HAP-1 (cell line): ENCODE data around the gene TRAPPC2L.

Experiments used
- DNase-seq, 2 experiments: peaks; one replicate each; pipeline ENCODE4 v3.0.0-alpha.2; 2016 to 2020; ENCODE audit warnings: low spot score in 2 of 2
- H3K27me3 ChIP-seq: fragments of 250-450 bp; sonication (Bioruptor Pico); 2 replicates; pipeline ENCODE4 v1.5.1; 2020; ENCODE audit warnings: low read depth, mild to moderate bottlenecking, moderate library complexity
- H3K36me3 ChIP-seq: fragments of 250-450 bp; sonication (Bioruptor Pico); replicated peaks from 2 replicates; pipeline ENCODE4 v1.5.1; 2020; ENCODE audit warnings: mild to moderate bottlenecking
- H3K4me1 ChIP-seq: fragments of 250-450 bp; sonication (Bioruptor Pico); 2 replicates; pipeline ENCODE4 v1.5.1; 2020; ENCODE audit warnings: mild to moderate bottlenecking
- H3K4me3 ChIP-seq: fragments of 250-450 bp; sonication (Bioruptor Pico); 2 replicates; pipeline ENCODE4 v1.5.1; 2020; ENCODE audit warnings: mild to moderate bottlenecking, moderate library complexity
- H3K9me3 ChIP-seq: fragments of 250-450 bp; sonication (Bioruptor Pico); 2 replicates; pipeline ENCODE4 v1.5.1; 2020; ENCODE audit warnings: mild to moderate bottlenecking, moderate library complexity
- in situ Hi-C: fragments of 300-500 bp; cut with MboI; formaldehyde crosslinking; loops from 3 replicates; pipeline ENCODE4 v1.14.3; 2020; ENCODE audit warnings: low sequenced_read_pairs, inconsistent platforms, mixed read lengths

The TRAPPC2L gene

GRCh38 chr16:88813269-88814143, 43.4 kb upstream of the TRAPPC2L start:
- Histone ChIP-seq H3K4me3 (no peak overlapping the region), H3K9me3 (no peaks in the 10 kb centered on the region), H3K27me3 (no peaks in the 10 kb centered on the region), H3K4me1 (peaks cover 13% of the 10 kb centered on the region), H3K36me3 (peaks cover 25% of the 10 kb centered on the region)
- DNase-seq = no peak
- in situ Hi-C loops = loop anchor here (10.0 to 25.0 kb wide), 3 partner anchors 351 to 749 kb away; partner anchors contain the start of genes RPL13 and ZNF778

GRCh38 chr16:88814144-88814502, 42.8 kb upstream of the TRAPPC2L start:
- no peak overlapping the region for H3K4me3 ChIP-seq
- no peaks in the 10 kb centered on the region for H3K9me3 ChIP-seq
- peaks cover 13% of the 10 kb centered on the region for H3K4me1 ChIP-seq
- H3K36me3 ChIP-seq = peaks cover 19% of the 10 kb centered on the region
- in situ Hi-C loops = loop anchor here (10.0 to 25.0 kb wide), 3 partner anchors 351 to 748 kb away; partner anchors contain the start of genes RPL13 and ZNF778
- no peak for DNase-seq
- no peaks in the 10 kb centered on the region for H3K27me3 ChIP-seq

GRCh38 chr16:88815227-88815626, 41.7 kb upstream of the TRAPPC2L start:
- peaks cover 8% of the 10 kb centered on the region for H3K36me3 ChIP-seq
- peaks cover 9% of the 10 kb centered on the region for H3K4me1 ChIP-seq
- no peak for DNase-seq
- H3K4me3 ChIP-seq = no peak overlapping the region
- no peaks in the 10 kb centered on the region for H3K9me3 ChIP-seq
- in situ Hi-C loops = loop anchor here (10.0 to 25.0 kb wide), 3 partner anchors 350 to 747 kb away; partner anchors contain the start of genes RPL13 and ZNF778
- no peaks in the 10 kb centered on the region for H3K27me3 ChIP-seq

GRCh38 chr16:88815901-88816589, 40.9 kb upstream of the TRAPPC2L start:
- DNase-seq = peak; percentile 11 to 64
- no peak overlapping the region for H3K4me3 ChIP-seq
- no peaks in the 10 kb centered on the region; the same call in 1 of the 2 replicates for H3K36me3 ChIP-seq
- H3K4me1 ChIP-seq = peaks cover 4% of the 10 kb centered on the region
- no peaks in the 10 kb centered on the region for H3K27me3 ChIP-seq
- in situ Hi-C loops = loop anchor here (10.0 to 25.0 kb wide), 3 partner anchors 349 to 746 kb away; partner anchors contain the start of genes RPL13 and ZNF778
- H3K9me3 ChIP-seq = no peaks in the 10 kb centered on the region

- no peaks in the 10 kb centered on the region for H3K27me3 ChIP-seq
- H3K4me3 ChIP-seq = no peak overlapping the region
- H3K4me1 ChIP-seq = peaks cover 4% of the 10 kb centered on the region
- no peak for DNase-seq
- H3K36me3 ChIP-seq = no peaks in the 10 kb centered on the region
- no peaks in the 10 kb centered on the region for H3K9me3 ChIP-seq
- in situ Hi-C loops = loop anchor here (10.0 to 25.0 kb wide), 3 partner anchors 348 to 745 kb away; partner anchors contain the start of genes RPL13 and ZNF778
Observed at GRCh38 chr16:88816736-88817535, 40.0 kb upstream of the TRAPPC2L start.

GRCh38 chr16:88817785-88818574, 38.9 kb upstream of the TRAPPC2L start:
- in situ Hi-C loops = loop anchor here (10.0 to 25.0 kb wide), 3 partner anchors 347 to 744 kb away; partner anchors contain the start of genes RPL13 and ZNF778
- Histone ChIP-seq H3K4me1 (no peaks in the 10 kb centered on the region; the same call in 1 of the 2 replicates), H3K4me3 (no peak overlapping the region), H3K9me3 (no peaks in the 10 kb centered on the region), H3K27me3 (no peaks in the 10 kb centered on the region), H3K36me3 (no peaks in the 10 kb centered on the region)
- no peak for DNase-seq

- H3K27me3 ChIP-seq = no peaks in the 10 kb centered on the region
- no peak for DNase-seq
- H3K9me3 ChIP-seq = no peaks in the 10 kb centered on the region
- in situ Hi-C loops = loop anchor here (10.0 to 25.0 kb wide), 3 partner anchors 346 to 744 kb away; partner anchors contain the start of genes RPL13 and ZNF778
- no peaks in the 10 kb centered on the region for H3K36me3 ChIP-seq
- no peaks in the 10 kb centered on the region for H3K4me1 ChIP-seq
- no peak overlapping the region for H3K4me3 ChIP-seq
Observed at GRCh38 chr16:88818575-88818874, 38.4 kb upstream of the TRAPPC2L start.

GRCh38 chr16:88819126-88819525, 37.8 kb upstream of the TRAPPC2L start:
- no peaks in the 10 kb centered on the region for H3K4me1 ChIP-seq
- no peaks in the 10 kb centered on the region for H3K36me3 ChIP-seq
- no peaks in the 10 kb centered on the region for H3K9me3 ChIP-seq
- in situ Hi-C loops = loop anchor here (10.0 to 25.0 kb wide), 3 partner anchors 346 to 743 kb away; partner anchors contain the start of genes RPL13 and ZNF778
- DNase-seq = no peak
- no peaks in the 10 kb centered on the region for H3K27me3 ChIP-seq
- H3K4me3 ChIP-seq = no peak overlapping the region

- H3K4me3 ChIP-seq = no peak overlapping the region
- H3K36me3 ChIP-seq = no peaks in the 10 kb centered on the region
- no peak for DNase-seq
- H3K4me1 ChIP-seq = no peaks in the 10 kb centered on the region
- in situ Hi-C loops = loop anchor here (25.0 kb wide), 1 partner anchor 742 kb away; the partner anchor contains the start of gene RPL13
- H3K27me3 ChIP-seq = no peaks in the 10 kb centered on the region
- no peaks in the 10 kb centered on the region for H3K9me3 ChIP-seq
Observed at GRCh38 chr16:88820385-88821025, 36.4 kb upstream of the TRAPPC2L start.

- no peaks in the 10 kb centered on the region for H3K36me3 ChIP-seq
- no peaks in the 10 kb centered on the region for H3K27me3 ChIP-seq
- no peaks in the 10 kb centered on the region for H3K4me1 ChIP-seq
- DNase-seq = peak in 1 of 2 experiments; percentile 30
- H3K4me3 ChIP-seq = no peak overlapping the region
- in situ Hi-C loops = loop anchor here (25.0 kb wide), 1 partner anchor 741 kb away; the partner anchor contains the start of gene RPL13
- no peaks in the 10 kb centered on the region for H3K9me3 ChIP-seq
Observed at GRCh38 chr16:88821168-88821850, 35.6 kb upstream of the TRAPPC2L start.

GRCh38 chr16:88822281-88823040, 34.5 kb upstream of the TRAPPC2L start:
- in situ Hi-C loops = loop anchor here (25.0 kb wide), 1 partner anchor 740 kb away; the partner anchor contains the start of gene RPL13
- no peaks in the 10 kb centered on the region for H3K4me1 ChIP-seq
- no peaks in the 10 kb centered on the region for H3K36me3 ChIP-seq
- no peaks in the 10 kb centered on the region for H3K27me3 ChIP-seq
- DNase-seq = no peak
- no peaks in the 10 kb centered on the region for H3K9me3 ChIP-seq
- H3K4me3 ChIP-seq = no peak overlapping the region
